Measurements from ENCODE around the gene ZNF519.
"Not testable (repeated sequence)": the region's sequence is repeated elsewhere in the genome, so short reads cannot be mapped to it uniquely, and the experiment has no call there.

Gene ZNF519

GRCh38 chr18:14132271-14132700, at the start of gene ZNF519:
ZNF519 (minus strand) TSS chr18:14132435; CDS start chr18:14132277, 158 bp downstream.
- peak; percentile 94 for DNase-seq (ENCODE audit: low spot score)

- DNase-seq (ENCODE audit: low spot score): peak; percentile 7
Observed at GRCh38 chr18:14179306-14179705, 47.1 kb upstream of the ZNF519 start.

- peak; percentile 88 for DNase-seq (ENCODE audit: low spot score)
Observed at GRCh38 chr18:14178321-14179196, 46.3 kb upstream of the ZNF519 start.

GRCh38 chr18:14177540-14178320, 45.5 kb upstream of the ZNF519 start:
- not testable (repeated sequence) for DNase-seq (ENCODE audit: low spot score)

GRCh38 chr18:14175404-14175803, 43.2 kb upstream of the ZNF519 start:
- not testable (repeated sequence) for DNase-seq (ENCODE audit: low spot score)

- DNase-seq (ENCODE audit: low spot score): no peak
Observed at GRCh38 chr18:14174706-14175085, 42.5 kb upstream of the ZNF519 start.

- DNase-seq (ENCODE audit: low spot score): not testable (repeated sequence)
Observed at GRCh38 chr18:14174002-14174705, 41.9 kb upstream of the ZNF519 start.

- not testable (repeated sequence) for DNase-seq (ENCODE audit: low spot score)
Observed at GRCh38 chr18:14173116-14173951, 41.1 kb upstream of the ZNF519 start.

- DNase-seq (ENCODE audit: low spot score): not testable (repeated sequence)
Observed at GRCh38 chr18:14172142-14173115, 40.2 kb upstream of the ZNF519 start.

- DNase-seq (ENCODE audit: low spot score): not testable (repeated sequence)
Observed at GRCh38 chr18:14171301-14172141, 39.3 kb upstream of the ZNF519 start.

- DNase-seq (ENCODE audit: low spot score): not testable (repeated sequence)
Observed at GRCh38 chr18:14170367-14171036, 38.3 kb upstream of the ZNF519 start.

GRCh38 chr18:14162915-14163314, 30.7 kb upstream of the ZNF519 start:
- not testable (repeated sequence) for DNase-seq (ENCODE audit: low spot score)

- DNase-seq (ENCODE audit: low spot score): not testable (repeated sequence)
Observed at GRCh38 chr18:14151564-14152113, 19.4 kb upstream of the ZNF519 start.

GRCh38 chr18:14150766-14151165, 18.5 kb upstream of the ZNF519 start:
- not testable (repeated sequence) for DNase-seq (ENCODE audit: low spot score)

- DNase-seq (ENCODE audit: low spot score): not testable (repeated sequence)
Observed at GRCh38 chr18:14149916-14150420, 17.7 kb upstream of the ZNF519 start.

- not testable (repeated sequence) for DNase-seq (ENCODE audit: low spot score)
Observed at GRCh38 chr18:14149121-14149850, 17.1 kb upstream of the ZNF519 start.
